HTERT RPE-1 (cell line): ENCODE results near the gene CDR2.
"Not testable (repeated sequence)": the region's sequence is repeated elsewhere in the genome, so short reads cannot be mapped to it uniquely, and the experiment has no call there.

Experiments used
- in situ Hi-C: fragments of 300-500 bp; cut with MboI; formaldehyde crosslinking; loops from 4 replicates; pipeline ENCODE4 v1.14.3; 2020; ENCODE audit warnings: low sequenced_read_pairs

The CDR2 gene

DNA sequence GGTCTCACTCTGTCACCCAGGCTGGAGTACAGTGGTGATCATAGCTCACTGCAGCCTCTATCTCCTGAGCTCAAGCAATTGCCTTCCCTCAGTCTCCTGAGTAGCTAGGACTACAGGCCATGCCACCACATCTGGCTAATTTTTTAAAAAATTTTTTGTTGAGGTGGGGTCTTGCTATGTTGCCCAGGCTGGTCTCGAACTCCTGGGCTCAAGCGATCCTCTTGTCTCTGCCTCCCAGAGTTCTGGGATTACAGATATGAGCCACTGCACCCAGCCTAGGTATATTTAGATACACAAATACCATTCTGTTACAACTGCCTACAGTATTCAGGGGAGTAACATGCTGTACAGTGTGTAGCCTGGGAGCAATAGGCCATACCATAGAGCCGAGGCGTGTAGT, 62.9 kb downstream of the CDR2 start:
- in situ Hi-C loops, result no loop called here

- in situ Hi-C loops, result no loop called here
Measured at GRCh38 chr16:22308824-22309520, 65.4 kb downstream of the CDR2 start.

DNA sequence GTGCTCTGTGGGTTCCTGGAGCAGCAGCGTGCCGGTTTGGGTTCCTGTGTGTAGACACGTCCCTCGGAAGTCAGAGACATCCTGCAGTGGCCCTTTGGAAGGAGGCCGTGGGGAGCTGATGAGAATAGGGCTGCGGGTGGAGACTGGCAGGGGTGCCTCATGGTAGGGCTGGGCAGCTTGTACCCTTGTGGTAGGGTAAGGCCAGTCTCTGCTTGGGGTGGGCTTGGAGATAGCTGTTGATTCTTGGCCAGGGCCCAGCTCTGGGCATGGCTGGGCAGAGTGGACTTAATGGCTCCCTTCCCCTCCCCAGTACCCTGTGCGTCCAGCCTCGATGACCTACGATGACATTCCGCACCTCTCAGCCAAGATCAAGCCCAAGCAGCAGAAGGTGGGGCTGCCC, 66.6 kb downstream of the CDR2 start:
- in situ Hi-C loops, result no loop called here

GRCh38 chr16:22306788-22307187, 67.6 kb downstream of the CDR2 start:
- in situ Hi-C loops, result no loop called here

GRCh38 chr16:22304411-22304810, 70.0 kb downstream of the CDR2 start:
- in situ Hi-C loops, result no loop called here

GRCh38 chr16:22302776-22303363, 71.5 kb downstream of the CDR2 start:
- in situ Hi-C loops, result no loop called here

- in situ Hi-C loops, result not testable (repeated sequence)
Measured at GRCh38 chr16:22301423-22301822, 73.0 kb downstream of the CDR2 start.

DNA sequence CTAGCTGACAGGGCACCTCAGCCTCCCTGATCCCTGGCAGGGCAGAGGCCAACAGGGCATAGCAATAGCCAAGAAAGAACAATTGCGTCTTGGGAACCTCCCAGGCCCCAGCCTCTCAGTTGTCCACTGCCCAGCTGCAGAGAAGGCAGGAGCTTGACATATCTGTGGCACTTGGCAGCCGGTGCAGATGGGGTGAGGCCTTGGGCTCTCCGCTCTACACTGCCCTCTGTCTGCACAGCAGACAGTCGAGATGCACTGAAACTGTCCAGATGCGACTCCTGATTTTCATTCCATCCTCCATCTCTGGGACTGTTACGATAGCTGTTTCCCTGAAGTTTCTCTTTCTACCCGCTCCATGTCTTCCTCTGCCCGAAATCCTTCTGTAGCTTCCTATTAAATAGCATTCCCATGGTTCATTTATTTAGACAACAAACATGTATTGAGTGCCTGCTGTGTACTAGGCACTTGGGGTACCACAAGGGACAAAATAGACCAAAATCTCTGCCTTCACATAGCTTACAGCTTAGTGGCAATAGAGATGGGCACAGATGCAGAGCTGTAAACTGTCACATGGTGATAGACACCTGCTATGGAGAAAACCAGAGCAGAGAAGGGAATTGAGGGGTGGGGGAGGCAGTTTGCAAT, 73.9 kb downstream of the CDR2 start:
- in situ Hi-C loops, result no loop called here

DNA sequence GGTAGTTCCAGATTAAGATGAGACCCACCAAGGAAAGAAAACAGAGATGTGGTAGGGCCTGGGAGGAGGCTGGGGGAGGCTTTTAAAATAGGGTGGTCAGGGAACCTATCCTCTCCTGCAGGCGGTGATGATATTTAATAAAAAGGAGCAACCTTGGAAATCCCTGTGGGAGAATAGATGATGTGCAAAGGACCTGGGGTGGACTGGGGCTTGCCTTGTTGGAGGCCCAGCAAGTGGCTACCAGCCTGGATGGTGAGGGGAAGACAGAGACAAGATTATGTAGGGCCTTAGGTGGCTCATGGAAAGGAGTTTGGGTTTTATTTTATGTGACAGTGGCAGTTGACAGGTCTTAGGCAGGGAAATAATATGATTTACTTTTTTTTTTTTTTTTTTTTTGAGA, 75.4 kb downstream of the CDR2 start:
- in situ Hi-C loops, result no loop called here

- in situ Hi-C loops, result no loop called here
Measured at GRCh38 chr16:22297871-22298733, 76.3 kb downstream of the CDR2 start.

GRCh38 chr16:22297114-22297870, 77.1 kb downstream of the CDR2 start, which contains the start of gene POLR3E:
Gene POLR3E (plus strand): TSS chr16:22297409. CDS start chr16:22302969, 5,560 bp downstream.
- in situ Hi-C loops, result no loop called here

- in situ Hi-C loops, result no loop called here
Measured at GRCh38 chr16:22296225-22297113, 78.0 kb downstream of the CDR2 start.
